Globus pallidus (tissue), 1 donor: ENCODE measurements around the gene CSF3R.
"Not testable (repeated sequence)": the region's sequence is repeated elsewhere in the genome, so short reads cannot be mapped to it uniquely, and the experiment has no call there.

Experiments
- DNase-seq: peaks from one replicate; pipeline ENCODE4 v3.0.0-alpha.2; 2015; ENCODE audit warnings: low spot score

CSF3R gene

DNA sequence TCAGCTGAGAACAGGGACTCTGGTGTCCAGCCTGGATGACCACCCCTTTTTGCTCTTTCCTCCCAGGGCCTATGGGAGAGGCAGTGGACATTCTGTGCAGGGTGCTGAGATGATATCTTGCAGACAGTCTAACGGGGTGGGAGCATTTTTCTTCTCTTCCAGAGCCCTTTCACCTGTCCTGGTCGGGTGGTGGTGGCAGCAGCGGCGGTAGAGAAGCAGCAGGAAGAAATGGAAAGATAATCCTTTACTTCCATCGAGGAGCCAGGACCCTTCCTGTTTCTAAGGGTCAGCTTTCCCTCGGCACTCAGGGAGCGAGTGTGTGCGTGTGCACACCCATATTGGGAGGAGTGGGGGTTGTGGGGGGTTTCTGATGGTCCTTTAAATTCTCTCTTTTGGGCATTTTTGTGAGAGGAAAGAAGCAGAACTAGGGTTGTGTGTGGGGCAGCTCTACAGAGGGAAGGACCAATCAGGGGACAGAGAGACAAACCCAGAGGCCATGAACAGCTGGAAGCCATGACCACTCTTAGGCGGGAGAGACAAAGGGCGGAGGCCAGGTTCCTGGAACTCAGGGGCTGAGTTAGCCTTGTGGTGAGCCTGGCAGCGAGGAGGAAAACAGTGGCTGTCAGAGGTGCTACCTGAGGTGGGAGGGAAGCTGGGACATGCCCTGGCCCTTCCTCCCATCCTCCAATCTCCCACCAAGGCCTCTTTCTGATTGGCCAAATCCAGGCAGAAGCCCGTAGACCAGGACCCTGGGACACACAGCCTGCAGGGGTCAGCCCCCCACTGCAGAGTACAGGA lies 31.2 kb upstream of the CSF3R start:
- DNase-seq: no peak

GRCh38 chr1:36512842-36513241 lies 30.1 kb upstream of the CSF3R start:
- no peak for DNase-seq

DNA sequence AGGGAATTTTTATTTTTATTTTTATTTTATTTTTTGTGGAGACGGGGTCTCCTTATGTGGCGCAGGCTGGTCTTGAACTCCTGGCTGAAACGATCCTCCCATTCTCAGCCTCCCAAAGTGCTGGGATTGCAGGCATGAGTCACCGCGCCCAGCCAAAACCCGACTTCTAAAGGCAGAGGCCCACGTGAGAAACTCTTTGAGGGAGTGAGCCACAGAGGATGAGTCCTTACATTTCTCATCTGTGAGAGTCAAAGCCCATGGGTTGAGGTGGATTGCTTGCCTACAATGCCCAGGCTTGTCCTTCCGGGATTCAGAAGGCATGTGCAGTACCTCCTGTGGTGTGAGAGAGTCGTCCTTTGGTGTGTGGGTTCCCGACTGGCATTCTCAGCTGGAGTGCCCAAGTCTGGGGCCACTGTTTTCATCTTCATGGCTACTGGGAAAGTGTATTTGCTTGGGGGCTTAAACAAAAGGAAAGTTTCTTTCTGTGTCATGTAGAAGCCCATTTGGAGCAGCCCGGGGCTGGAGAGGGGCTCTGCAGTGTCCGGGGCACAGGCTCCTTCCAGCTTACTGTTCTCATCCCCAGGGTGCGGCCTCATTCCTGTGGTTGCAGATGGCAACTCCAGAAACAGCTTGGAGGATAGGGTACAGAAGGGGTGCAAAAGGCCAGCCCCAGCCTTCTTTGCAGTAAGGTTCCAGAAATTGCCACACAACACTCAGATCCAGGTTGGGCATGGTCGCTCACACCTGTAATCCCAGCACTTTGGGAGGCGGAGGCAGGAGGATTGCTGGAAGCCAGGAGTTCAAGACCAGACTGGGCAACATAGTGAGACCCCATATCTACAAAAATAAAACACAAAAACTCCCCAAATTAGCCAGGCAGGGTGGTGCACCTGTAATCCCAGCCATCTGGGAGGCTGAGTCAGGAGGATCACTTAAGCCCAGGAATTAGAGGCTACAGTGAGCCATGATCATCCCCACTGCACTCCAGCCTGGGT lies 29.4 kb upstream of the CSF3R start:
- DNase-seq: no peak

- DNase-seq: not testable (repeated sequence)
These were observed 28.5 kb upstream of the CSF3R start for GRCh38 chr1:36511220-36511619.

DNA sequence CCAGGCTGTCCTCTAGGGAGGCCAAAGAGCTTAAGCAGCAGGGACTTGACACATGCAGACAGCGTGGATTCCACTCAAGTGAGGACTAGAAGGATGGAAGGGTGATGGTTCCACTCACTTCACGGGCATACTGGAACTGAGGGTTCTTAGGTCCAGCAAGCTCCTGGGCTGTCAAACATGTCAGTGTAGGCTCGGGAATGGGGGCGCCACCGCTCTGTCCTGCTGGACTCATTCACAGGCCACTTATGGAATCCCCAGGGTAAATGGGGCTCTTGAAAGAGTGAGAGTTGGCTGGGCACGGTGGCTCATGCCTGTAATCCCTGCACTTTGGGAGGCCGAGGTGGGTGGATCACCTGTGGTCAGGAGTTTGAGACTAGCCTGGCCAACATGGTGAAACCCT lies 27.7 kb upstream of the CSF3R start:
- DNase-seq: no peak

DNA sequence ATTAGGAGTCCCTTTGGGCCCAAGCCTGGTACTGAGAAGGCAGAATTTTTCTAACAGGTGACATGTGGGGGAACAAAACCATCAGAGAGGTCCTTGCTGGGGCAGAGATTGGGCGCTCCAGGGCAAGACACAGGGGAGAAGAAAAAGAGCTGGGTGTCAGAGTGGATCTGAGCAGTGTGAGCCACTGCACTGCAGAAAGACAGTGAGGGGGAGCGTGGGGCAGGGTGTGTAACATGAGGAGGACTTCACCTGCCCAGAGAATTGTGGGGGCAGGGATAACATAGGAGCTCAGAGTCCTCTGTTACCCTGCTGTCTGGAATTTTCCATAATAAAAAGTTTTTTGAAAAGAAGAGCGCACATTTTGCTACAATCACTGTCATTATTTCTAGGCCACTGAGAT lies 25.5 kb upstream of the CSF3R start:
- DNase-seq: no peak

GRCh38 chr1:36506276-36506920 lies 23.7 kb upstream of the CSF3R start:
- DNase-seq: no peak

- DNase-seq: no peak
These were observed 21.0 kb upstream of the CSF3R start for GRCh38 chr1:36503733-36504132.

GRCh38 chr1:36503159-36503558 lies 20.4 kb upstream of the CSF3R start:
- DNase-seq: no peak

DNA sequence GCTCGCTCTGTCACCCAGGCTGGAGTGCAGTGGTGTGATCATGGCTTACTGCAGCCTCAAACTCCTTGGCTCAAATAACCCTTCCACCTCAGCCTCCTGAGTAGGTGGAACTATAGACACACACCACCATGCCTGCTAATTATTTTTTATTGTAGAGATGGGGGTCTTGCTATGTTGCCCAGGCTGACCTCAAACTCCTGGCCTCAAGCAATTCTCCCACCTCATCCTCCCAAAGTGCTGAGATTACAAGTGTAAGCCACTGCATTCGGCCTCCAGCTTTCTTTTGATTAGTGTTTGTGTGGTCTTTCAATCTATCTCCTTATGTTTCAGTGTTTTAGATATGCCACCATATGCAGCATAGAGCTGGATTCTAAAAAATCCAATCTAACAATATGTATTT lies 19.9 kb upstream of the CSF3R start:
- DNase-seq: no peak

DNA sequence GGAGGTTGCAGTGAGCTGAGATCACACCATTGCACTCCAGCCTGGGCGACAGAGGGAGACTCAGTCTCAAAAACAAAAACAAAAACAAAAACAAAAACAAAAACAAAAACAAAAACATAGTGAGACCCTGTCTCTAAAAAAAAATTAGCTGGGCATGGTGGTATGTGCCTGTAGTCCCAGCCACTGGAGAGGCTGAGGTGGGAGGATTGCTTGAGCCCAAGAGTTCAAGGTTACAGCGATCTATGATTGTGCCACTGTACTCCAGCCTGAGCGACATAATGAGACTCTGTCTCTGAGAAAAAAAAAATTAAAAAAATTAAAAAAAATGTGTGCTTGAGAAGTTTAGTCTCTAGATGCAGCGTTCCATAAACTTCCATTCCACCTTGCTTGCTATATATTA lies 19.2 kb upstream of the CSF3R start:
- not testable (repeated sequence) for DNase-seq

- no peak for DNase-seq
These were observed 14.5 kb upstream of the CSF3R start for GRCh38 chr1:36497207-36497606.

DNA sequence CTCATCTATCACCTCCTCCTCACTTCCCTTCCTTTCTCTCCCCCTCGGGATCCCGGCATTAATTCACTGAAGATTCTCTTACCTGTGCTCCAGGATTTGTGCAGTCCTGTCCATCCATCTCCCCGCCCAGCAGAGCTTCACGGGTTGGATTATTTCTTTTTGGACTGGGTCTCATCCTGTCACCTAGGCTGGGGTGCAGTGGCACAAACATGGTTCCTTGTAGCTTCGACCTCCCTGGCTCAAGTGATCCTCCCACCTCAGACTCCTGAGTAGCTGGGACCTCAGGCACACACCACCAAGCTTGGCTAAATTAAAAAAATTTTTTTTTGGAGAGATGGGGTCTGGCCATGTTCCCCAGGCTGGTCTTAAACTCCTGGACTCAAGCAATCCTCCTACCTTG lies 12.3 kb upstream of the CSF3R start:
- DNase-seq: no peak

DNA sequence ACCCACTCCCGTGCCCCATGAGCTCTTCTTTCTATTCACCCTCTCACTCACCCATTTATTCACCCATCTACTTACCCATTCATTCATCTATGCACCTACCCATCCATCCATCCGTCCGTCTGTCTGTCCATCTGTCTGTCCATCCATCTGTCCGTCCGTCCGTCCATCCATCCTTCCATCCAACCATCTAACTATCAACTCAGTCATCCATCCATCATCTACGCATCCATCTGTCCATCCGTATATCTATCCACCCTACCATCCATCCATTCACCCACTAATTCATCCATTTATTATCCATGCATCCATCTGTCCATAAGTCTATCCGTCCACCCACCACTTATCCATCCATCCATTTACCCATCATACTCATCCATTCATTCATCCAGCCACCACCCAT lies 10.8 kb upstream of the CSF3R start:
- DNase-seq: no peak

DNA sequence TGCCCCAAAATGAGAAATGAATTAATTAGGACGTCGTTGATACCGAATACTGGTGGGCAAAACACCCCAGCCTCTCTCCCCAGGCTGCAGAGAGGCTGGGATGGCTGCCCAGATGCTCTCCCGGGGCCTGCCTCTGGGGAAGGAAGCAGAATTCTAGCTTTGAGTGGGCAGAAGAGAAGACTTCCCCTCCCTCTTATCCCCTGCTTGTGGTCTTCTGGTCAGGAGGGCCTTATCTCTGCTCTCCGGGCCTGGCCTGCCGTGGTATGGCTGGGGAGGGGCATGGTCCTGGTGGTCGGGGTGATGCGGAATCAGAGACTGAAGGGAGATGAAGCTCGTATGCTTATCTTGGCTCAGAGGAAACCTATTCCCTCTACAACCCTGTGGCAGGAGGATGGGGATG lies 9.8 kb upstream of the CSF3R start:
- DNase-seq: no peak

- not testable (repeated sequence) for DNase-seq
These were observed 6.7 kb upstream of the CSF3R start for GRCh38 chr1:36489258-36490051.

GRCh38 chr1:36487906-36488305 lies 5.2 kb upstream of the CSF3R start:
- no peak for DNase-seq

- DNase-seq: not testable (repeated sequence)
These were observed 4.6 kb upstream of the CSF3R start for GRCh38 chr1:36487336-36487725.

- peak; percentile 69 for DNase-seq
These were observed 4.0 kb upstream of the CSF3R start for GRCh38 chr1:36486439-36487335.

DNA sequence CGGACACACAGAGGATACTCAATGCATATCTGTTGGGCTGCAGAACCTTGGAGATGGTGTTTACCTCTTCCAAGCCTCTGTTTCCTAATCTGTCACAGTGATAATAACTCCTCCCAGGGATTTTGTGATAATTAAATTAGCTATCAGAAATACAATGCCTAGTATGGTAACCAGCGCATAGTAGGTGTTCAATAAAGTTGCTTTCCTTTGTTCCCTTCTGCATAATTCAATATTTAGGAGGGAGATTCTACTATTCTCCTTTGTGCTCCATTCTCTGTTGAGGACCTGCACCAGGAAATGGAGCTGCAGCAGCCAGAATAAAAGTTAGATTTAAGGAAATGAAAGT lies 3.4 kb upstream of the CSF3R start:
- no peak for DNase-seq

GRCh38 chr1:36484099-36484498 lies 1.4 kb upstream of the CSF3R start:
- no peak for DNase-seq
